CD14-positive monocyte (primary cell): ENCODE data around the gene CRMP1. TPM values are rescaled to one million over a fixed set of nuclear protein-coding genes. Genes with fewer than 3 reads are reported as not detected.
A peak's percentile ranks its signal among the peaks of the same experiment; 100 is the strongest.
"Not testable (repeated sequence)": the region's sequence is repeated elsewhere in the genome, so short reads cannot be mapped to it uniquely, and the experiment has no call there.

ENCODE experiments used
- DNase-seq, 3 donors: peaks; one replicate each; pipeline ENCODE4 v3.0.0-alpha.2; 2011 to 2022
- H2AFZ ChIP-seq: 2 replicates; pipeline ENCODE4 v1.6.0; 2012; ENCODE audit warnings: mild to moderate bottlenecking, low read depth, low read length, inconsistent platforms; ENCODE audit not compliant: insufficient read depth, poor library complexity, severe bottlenecking
- H3K27ac ChIP-seq, 2 donors: 1 replicate in 1 of 2; 2 replicates in 1 of 2; pipeline ENCODE4 v1.5.1; 2012 to 2013; ENCODE audit warnings: low read length in 2 of 2, control low read depth in 1 of 2, inconsistent platforms in 1 of 2, low read depth in 1 of 2, mild to moderate bottlenecking in 1 of 2
- H3K27me3 ChIP-seq, 2 donors: one replicate each; pipeline versions ENCODE4 v1.6.0 to v1.6.1; 2011 to 2013; ENCODE audit warnings: low read length in 2 of 2; ENCODE audit not compliant: control insufficient read depth in 2 of 2, insufficient read depth in 2 of 2
- H3K36me3 ChIP-seq, 2 donors: replicated peaks in 1 of 2; 1 replicate in 1 of 2; 2 replicates in 1 of 2; pipeline versions ENCODE4 v1.5.1 to v1.6.1; 2012 to 2013; ENCODE audit warnings: low read length in 2 of 2, control low read depth in 1 of 2, inconsistent platforms in 1 of 2, mild to moderate bottlenecking in 1 of 2; ENCODE audit not compliant: insufficient read depth in 2 of 2, control insufficient read depth in 1 of 2
- H3K4me1 ChIP-seq, 2 donors: 1 replicate in 1 of 2; 2 replicates in 1 of 2; pipeline versions ENCODE4 v1.5.1 to v1.6.1; 2012 to 2013; ENCODE audit warnings: low read length in 2 of 2, control low read depth in 1 of 2, inconsistent platforms in 1 of 2, mild to moderate bottlenecking in 1 of 2, moderate library complexity in 1 of 2; ENCODE audit not compliant: insufficient read depth in 2 of 2, control insufficient read depth in 1 of 2
- H3K4me2 ChIP-seq: replicated peaks from 2 replicates; pipeline ENCODE3; 2012; ENCODE audit warnings: low read length, moderate library complexity, mild to moderate bottlenecking; ENCODE audit not compliant: poor library complexity, severe bottlenecking; ENCODE audit errors: extremely low read depth
- H3K4me3 ChIP-seq, 3 experiments: fragments of 200-600 bp in 1 of 3; sonication (generic) in 1 of 3; replicated peaks in 1 of 3; 1 replicate in 2 of 3; 2 replicates in 1 of 3; pipeline ENCODE4 v1.5.1; 2011 to 2013; ENCODE audit warnings: low read length in 3 of 3, mild to moderate bottlenecking in 3 of 3, control low read depth in 2 of 3, low read depth in 2 of 3, inconsistent platforms in 1 of 3, moderate library complexity in 1 of 3
- H3K79me2 ChIP-seq: 2 replicates; pipeline ENCODE4 v1.6.0; 2012; ENCODE audit warnings: mild to moderate bottlenecking, control low read depth, inconsistent platforms, low read length, moderate library complexity; ENCODE audit not compliant: insufficient read depth
- H3K9ac ChIP-seq: 2 replicates; pipeline ENCODE4 v1.6.0; 2017; ENCODE audit warnings: low read length, mild to moderate bottlenecking; ENCODE audit not compliant: insufficient read depth, poor library complexity, severe bottlenecking
- H3K9me3 ChIP-seq, 2 donors: replicated peaks in 1 of 2; 1 replicate in 1 of 2; 2 replicates in 1 of 2; pipeline versions ENCODE4 v1.5.1 to v1.6.1; 2012 to 2013; ENCODE audit warnings: low read length in 2 of 2, control low read depth in 1 of 2; ENCODE audit not compliant: control insufficient read depth in 1 of 2, insufficient read depth in 1 of 2
- H4K20me1 ChIP-seq: 2 replicates; pipeline ENCODE4 v1.6.0; 2012; ENCODE audit warnings: mild to moderate bottlenecking, low read length, control low read depth, moderate library complexity; ENCODE audit not compliant: insufficient read depth
- H3K27ac Mint-ChIP-seq, 7 donors: one replicate each; pipeline ENCODE4 v1.8.0; 2020; ENCODE audit warnings: mild to moderate bottlenecking in 7 of 7, mixed read lengths in 7 of 7, moderate library complexity in 6 of 7, inconsistent platforms in 2 of 7
- H3K27me3 Mint-ChIP-seq, 3 donors: one replicate each; pipeline ENCODE4 v1.8.0; 2021 to 2022; ENCODE audit warnings: low read depth in 3 of 3, mild to moderate bottlenecking in 3 of 3, mixed read lengths in 3 of 3, moderate library complexity in 3 of 3, inconsistent platforms in 1 of 3
- H3K36me3 Mint-ChIP-seq, 2 donors: one replicate each; pipeline ENCODE4 v1.8.0; 2020; ENCODE audit warnings: mixed read lengths in 2 of 2, inconsistent platforms in 1 of 2, mild to moderate bottlenecking in 1 of 2
- H3K4me1 Mint-ChIP-seq: one replicate; pipeline ENCODE4 v1.8.0; 2020; ENCODE audit warnings: mild to moderate bottlenecking, mixed read lengths
- H3K4me3 Mint-ChIP-seq, 2 donors: one replicate each; pipeline ENCODE4 v1.8.0; 2020; ENCODE audit warnings: mild to moderate bottlenecking in 2 of 2, mixed read lengths in 2 of 2, moderate library complexity in 1 of 2
- H3K9me3 Mint-ChIP-seq, 7 donors: one replicate each; pipeline ENCODE4 v1.8.0; 2020 to 2022; ENCODE audit warnings: mixed read lengths in 7 of 7, mild to moderate bottlenecking in 6 of 7, moderate library complexity in 6 of 7, inconsistent platforms in 2 of 7
- CTCF ChIP-seq: fragments of 200-600 bp; IDR thresholded peaks from one replicate; pipeline ENCODE4 v1.8.0; 2022; ENCODE audit warnings: antibody characterized with exemption, mild to moderate bottlenecking
- WGBS: methylation state at CpG from one replicate; pipeline ENCODE4 v1.1.5; 2013; ENCODE audit warnings: missing lambda C conversion rate; ENCODE audit not compliant: insufficient coverage; 5-methylcytosine and 5-hydroxymethylcytosine counted together
- intact Hi-C, 2 donors: fragments of 100-400 bp; cut with micrococcal nuclease; formaldehyde crosslinking; loops; one replicate each; pipeline versions ENCODE4 v1.15.0 to v1.15.1; 2023
- polyA plus RNA-seq, 3 donors: library from polyadenylated mRNA; depleted of rRNA in 1 of 3; unstranded in 2 of 3; stranded (reverse) in 1 of 3; fragments of 300-500 nt in 2 of 3; fragments of >200 nt in 1 of 3; fragmentation: Illumina TruSeq in 2 of 3; gene quantifications; 1 replicate in 2 of 3; 2 replicates in 1 of 3; pipeline ENCODE4 v1.2.3, GENCODE V29; 2012 to 2021

Gene CRMP1
- polyA plus RNA-seq, 3 donors = not detected

GRCh38 chr4:5839751-5840674, 52.9 kb downstream of the CRMP1 start:
- TF ChIP-seq CTCF = no peak
- no peak for DNase-seq
- no peak overlapping the region for H3K4me3 Mint-ChIP-seq
- no peak overlapping the region for H3K27ac ChIP-seq
- peaks cover 2% of the 10 kb centered on the region for H3K4me1 Mint-ChIP-seq
- no peaks in the 10 kb centered on the region for H3K79me2 ChIP-seq
- 89% methylated on average over 15 of the region's 30 CpGs for WGBS
- no peak overlapping the region for H3K4me3 ChIP-seq
- H3K4me1 ChIP-seq = no peaks in the 10 kb centered on the region
- peaks cover 3 to 12% (median 6%) of the 10 kb centered on the region in 3 donors for H3K27me3 Mint-ChIP-seq
- no peaks in the 10 kb centered on the region for H3K9me3 ChIP-seq
- no peak overlapping the region for H3K4me2 ChIP-seq
- H3K36me3 ChIP-seq = no peaks in the 10 kb centered on the region
- H3K9me3 Mint-ChIP-seq = peaks cover 0 to 3% (median 0%) of the 10 kb centered on the region in 7 donors
- H4K20me1 ChIP-seq = no peaks in the 10 kb centered on the region
- no peak overlapping the region for H3K9ac ChIP-seq
- intact Hi-C loops = no loop called here
- H3K27me3 ChIP-seq = no peaks in the 10 kb centered on the region
- H3K36me3 Mint-ChIP-seq = no peaks in the 10 kb centered on the region
- H3K27ac Mint-ChIP-seq = no peak overlapping the region
- no peak overlapping the region for H2AFZ ChIP-seq

GRCh38 chr4:5839332-5839731, 53.6 kb downstream of the CRMP1 start:
- DNase-seq = no peak
- Mint-ChIP-seq H3K4me3 (no peak overlapping the region), H3K4me1 (peaks cover 2% of the 10 kb centered on the region), H3K27me3 (peaks cover 4 to 12% (median 6%) of the 10 kb centered on the region in 3 donors), H3K36me3 (no peaks in the 10 kb centered on the region), H3K27ac (peak overlapping the region in 1 of 7 donors; percentile 15), H3K9me3 (peaks cover 0 to 3% (median 0%) of the 10 kb centered on the region in 7 donors)
- no peak overlapping the region for H2AFZ ChIP-seq
- TF ChIP-seq CTCF = no peak
- H3K27ac ChIP-seq = no peak overlapping the region
- no peaks in the 10 kb centered on the region for H3K4me1 ChIP-seq
- H3K79me2 ChIP-seq = no peaks in the 10 kb centered on the region
- no peaks in the 10 kb centered on the region for H4K20me1 ChIP-seq
- WGBS = 97% methylated on average over 6 of the region's 13 CpGs
- no peaks in the 10 kb centered on the region for H3K36me3 ChIP-seq
- no peak overlapping the region for H3K4me2 ChIP-seq
- intact Hi-C loops = no loop called here
- H3K9me3 ChIP-seq = no peaks in the 10 kb centered on the region
- no peak overlapping the region for H3K4me3 ChIP-seq
- H3K27me3 ChIP-seq = no peaks in the 10 kb centered on the region
- H3K9ac ChIP-seq = no peak overlapping the region

- H3K9me3 Mint-ChIP-seq, H3K27me3 ChIP-seq, H3K4me3 ChIP-seq, H3K4me1 Mint-ChIP-seq, H3K4me2 ChIP-seq, H3K4me1 ChIP-seq, H2AFZ ChIP-seq, H3K79me2 ChIP-seq, DNase-seq, H3K36me3 ChIP-seq, H3K36me3 Mint-ChIP-seq, H3K27ac Mint-ChIP-seq, H4K20me1 ChIP-seq, H3K9me3 ChIP-seq, intact Hi-C loops, H3K9ac ChIP-seq, H3K27ac ChIP-seq: not testable (repeated sequence)
- 43% methylated on average over 1 of the region's 6 CpGs for WGBS
- H3K4me3 Mint-ChIP-seq = peak overlapping the region in 1 of 2 donors; percentile 0
- peaks cover 4 to 21% (median 9%) of the 10 kb centered on the region in 3 donors for H3K27me3 Mint-ChIP-seq
These were observed 55.4 kb downstream of the CRMP1 start for GRCh38 chr4:5837483-5837882.
